Fibroblast of the conjunctiva (primary cell): ENCODE results near the gene LYL1.

Experiments
- DNase-seq: peaks from one replicate; pipeline ENCODE4 v3.0.0-alpha.2; 2010; ENCODE audit warnings: low read depth

Gene LYL1

GRCh38 chr19:13073263-13073662 is 29.4 kb downstream of the LYL1 start:
- DNase-seq: no peak

- DNase-seq: no peak
Measured at GRCh38 chr19:13072188-13072908, 30.3 kb downstream of the LYL1 start.

DNA sequence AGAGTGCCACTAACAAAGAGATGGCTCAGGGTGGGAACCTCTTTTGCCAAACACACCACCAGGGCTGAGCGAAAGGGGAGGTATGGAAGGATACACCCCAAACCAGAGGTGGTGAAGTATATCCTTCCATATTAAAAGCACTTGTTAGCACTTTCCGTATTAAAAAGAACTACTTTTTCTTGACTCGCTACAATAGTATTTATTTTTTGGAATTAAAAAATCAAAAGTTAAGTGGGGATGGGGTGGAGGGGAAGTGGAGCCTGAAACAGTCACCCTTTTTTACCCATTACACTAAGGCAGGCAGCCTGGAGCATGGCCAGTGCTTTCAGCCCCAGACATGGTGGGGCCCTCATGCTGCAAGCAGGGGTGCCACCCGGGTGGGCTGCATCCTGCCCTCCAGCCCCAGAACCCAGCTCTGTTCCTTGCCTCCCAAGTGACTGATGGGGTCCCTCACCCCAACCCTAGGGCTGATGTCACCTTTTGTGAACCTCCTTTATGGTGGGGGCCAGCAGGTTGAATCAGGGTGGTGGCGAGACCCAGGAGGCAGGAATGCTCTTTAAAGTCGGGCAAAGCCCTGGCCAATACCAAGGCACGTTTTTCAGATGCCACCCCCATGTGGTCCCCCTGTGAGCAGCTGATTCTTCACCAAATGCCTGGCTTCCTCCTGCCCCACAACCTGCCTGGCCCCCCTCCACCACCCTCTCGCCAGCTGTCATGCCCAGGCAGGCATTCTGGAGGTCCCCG is 31.0 kb downstream of the LYL1 start:
- DNase-seq: no peak

DNA sequence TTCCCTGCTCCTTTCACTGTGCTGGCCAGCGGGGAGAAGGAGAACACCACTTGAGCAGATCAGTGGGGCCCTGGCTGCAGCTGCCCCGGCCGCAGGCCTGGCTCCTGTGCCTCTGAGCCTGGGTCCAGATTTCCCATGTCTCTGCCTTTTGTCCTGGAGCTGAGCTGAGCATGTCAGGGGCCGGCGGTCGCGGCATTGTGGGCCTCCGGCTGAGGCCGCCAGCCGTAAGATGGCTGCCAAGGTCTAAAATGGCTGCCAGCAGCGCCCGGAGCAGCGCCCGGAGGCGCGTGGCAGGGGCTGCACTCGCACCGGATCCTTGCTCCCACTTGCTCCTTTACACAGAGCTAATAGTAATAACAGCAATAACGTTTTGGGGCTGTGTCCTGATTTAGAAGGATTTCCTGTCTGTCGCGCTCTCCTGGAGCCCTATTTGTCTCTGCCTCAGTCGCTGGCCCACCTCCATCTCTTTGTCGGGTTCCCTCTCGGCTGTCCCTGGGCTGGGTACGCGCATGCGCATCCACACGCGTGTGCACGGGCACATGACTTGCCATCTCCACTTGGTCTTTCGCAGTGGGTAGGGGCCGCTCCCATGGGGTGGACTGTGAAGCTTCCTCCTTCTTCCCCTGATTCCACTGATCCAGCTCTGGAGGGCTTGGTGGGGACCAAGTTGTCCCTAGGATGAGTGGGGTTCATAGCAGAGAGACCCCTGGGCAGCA is 32.1 kb downstream of the LYL1 start:
- DNase-seq: no peak

DNA sequence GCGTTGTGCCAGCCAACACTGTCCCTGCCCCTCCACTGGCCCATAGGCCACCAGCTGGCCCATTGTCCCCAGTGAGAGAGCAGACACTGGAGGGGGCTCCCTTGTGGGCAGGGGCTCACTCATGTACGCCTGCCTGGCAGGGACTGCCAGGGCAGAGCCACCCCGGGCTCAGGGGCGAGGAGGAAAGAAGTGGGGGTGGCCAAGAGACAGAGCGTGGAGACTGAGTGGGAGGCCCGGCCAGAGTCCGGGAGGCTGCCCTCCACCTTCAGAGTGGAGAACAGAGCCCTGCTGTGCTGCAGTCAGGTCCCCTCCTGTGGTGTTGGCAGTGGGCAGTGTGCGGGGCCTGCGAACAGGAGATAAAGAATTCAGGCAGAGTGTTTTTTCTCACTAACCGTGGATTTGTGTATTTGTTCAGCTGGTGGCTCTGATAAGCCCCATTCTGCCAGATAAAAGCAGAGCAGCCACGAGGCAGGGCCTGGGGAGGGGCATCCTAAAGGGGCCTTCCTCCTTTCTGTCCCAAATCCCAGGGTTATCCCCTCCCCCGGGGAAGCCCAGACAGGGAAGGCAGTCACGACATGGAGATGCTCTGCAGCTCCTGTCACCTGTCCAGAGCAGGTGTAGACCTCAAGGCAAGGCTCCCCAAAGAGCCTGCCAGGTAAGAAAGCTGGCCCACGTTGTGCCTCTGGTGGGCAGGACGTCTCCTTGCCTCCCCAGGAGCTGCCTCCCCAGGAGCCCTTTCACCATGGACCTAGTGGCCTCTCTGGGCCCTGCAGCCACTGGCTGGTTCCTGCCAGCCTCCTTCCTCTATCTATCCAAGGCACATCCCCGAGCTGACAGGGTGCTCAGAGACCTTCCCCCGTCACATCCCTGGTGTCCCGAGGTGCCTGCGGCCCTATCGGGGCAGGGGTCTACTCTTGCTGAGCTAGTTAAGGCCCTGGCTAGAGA is 33.0 kb downstream of the LYL1 start:
- no peak for DNase-seq

DNA sequence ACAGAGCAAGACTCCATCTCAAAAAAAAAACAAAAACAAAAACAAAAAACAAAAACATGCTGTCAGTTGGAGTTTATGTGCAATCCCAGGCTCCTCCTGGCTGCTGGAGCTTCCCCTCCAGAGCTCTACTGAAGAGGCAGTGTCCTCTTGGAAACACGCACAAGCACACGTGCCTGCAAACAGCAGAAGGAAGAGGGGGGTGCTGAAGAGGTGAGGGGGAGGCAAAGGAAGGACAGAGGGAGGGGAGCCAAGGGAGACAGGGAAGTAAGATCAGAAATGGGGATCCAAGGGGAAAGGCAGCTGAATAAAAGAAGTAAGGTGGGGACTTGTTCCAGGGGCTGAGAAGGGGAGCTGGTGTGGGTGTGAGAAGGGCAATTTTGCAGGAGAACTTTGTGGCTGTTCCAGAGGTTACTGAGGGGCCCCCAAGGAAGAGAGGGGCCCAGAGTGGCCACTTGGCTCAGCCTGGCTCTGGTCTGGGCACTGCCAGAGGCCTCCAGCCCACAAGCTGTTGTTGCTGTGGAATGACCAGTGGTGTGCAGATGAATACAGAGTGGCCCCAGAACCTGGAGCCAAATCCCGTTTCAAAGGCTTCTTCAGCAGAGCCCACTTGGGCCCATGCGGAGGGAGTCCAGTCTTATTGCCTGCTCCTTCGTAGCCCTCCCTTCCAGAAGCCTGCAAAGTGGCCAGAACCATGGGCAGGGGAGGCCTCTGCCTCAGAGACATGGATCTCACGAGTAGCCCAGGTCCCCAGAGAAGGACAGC is 34.4 kb downstream of the LYL1 start:
- DNase-seq: no peak

GRCh38 chr19:13066933-13067807 is 35.5 kb downstream of the LYL1 start:
- no peak for DNase-seq

- DNase-seq: no peak
Measured at GRCh38 chr19:13066226-13066625, 36.4 kb downstream of the LYL1 start.

DNA sequence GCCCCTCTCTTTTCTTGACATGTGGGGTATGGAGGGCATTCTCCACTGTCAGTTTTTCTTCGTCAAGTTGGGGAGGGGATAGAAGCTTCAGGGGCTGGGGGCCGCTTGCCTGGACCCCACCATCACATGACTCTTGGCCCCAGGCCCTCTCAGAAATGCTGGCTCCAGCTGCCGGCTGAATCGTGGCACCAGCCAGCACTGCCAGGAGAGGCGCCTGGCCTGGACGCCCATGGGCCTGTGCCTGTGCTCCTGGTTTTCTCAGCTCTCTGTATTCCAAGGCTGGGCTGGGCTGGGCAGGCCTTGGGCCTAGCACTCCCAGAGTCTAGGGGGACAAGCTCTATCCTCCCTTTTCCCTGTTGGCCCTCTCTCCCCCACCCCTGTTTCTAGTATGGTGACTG is 38.6 kb downstream of the LYL1 start:
- no peak for DNase-seq

DNA sequence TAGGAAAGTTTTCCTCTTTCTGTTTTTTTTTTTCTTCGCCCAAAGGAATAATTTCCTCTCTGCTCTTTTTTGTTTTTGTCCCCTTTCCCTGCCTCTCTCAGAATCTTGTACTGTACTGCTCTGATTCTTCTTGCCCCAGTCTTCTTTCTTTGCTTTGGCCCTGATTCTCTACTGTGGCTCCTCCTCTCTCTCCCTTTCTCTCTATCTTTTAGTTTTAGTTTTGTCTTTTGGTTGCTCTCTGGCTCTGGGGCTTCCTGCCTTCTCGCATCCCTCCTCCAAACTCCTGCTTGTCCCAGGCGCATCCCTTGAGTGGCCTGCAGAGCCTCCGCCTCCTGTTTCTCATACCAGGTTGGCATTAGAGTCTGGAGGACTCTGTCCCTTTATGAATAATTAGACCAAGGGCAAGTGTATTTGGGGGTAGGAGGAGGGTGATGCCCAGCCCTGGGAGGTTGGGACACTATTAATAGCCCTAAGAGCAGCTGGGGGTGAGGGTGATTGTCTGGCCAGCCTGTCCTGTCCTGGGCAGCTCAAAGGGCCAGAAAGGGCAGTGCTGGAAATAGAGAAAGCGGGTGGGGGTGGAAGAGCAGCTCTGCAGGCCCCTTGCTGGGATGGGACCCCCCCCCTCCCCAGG is 39.1 kb downstream of the LYL1 start:
- DNase-seq: no peak

DNA sequence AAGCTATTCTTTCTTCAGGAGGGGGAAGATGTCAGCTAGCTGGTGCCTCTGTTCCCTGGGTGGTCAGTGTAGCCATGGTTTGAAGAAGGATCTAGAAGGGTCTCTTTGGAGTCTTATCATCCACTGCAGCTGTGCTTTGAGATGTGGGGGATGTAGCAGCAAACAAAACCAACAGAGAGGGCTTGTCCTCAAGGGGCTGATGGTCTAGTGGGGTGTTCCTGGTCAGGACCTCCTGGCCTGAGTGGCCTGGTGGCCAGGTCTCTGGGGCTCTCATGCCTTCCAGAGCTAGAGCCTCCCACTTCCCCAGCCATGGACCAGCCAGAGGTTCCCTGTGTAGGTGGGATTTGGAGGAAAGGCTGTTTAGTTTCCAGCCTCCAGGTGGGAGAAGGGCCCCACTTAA is 40.3 kb downstream of the LYL1 start:
- DNase-seq: no peak

DNA sequence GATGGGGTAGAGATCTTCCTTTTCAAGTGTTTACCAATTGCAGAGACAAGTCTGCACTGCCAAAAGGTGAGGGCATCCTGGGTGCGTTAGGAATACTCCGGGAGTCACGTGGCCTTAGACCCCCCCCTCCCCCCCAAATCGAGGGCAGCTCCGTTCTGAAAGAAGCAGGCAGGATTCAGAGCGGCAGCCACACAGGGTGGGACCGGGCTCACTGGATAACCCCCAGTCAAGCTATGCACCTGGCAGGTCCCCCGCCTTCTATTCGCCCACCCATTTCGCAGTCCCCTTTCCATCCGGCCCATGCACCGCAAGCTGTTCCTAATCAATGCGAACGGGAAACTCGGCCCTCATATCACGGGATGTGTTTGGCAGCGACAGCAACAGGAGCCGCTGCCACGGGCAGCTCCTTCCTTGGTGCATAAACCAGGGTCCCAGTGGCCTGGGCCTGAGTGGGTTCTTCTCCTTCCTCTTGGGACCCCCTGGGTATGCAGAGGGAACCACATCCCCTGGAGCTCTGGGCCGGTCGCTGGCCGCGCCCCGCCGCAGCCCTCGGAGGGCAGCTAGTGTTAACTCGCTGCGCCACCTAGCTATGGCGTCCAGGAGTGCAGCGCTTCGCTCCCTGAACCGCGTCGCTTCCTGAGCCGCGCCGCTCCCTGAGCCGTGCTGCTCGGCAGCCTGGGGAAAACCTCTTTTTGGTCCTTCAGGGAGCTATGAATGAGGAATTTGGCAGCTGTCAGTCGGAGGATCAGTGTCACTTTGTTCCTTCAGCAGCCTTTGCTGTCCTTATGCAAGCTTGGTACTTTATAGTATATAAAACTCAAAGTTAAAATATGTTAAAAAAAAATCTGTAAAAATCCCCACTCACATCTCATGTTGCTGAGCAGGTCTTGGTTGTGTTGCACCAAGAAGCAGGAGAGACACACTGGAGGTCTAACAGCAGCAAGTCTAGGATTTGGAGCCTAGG is 41.4 kb downstream of the LYL1 start:
- peak; percentile 55 for DNase-seq

DNA sequence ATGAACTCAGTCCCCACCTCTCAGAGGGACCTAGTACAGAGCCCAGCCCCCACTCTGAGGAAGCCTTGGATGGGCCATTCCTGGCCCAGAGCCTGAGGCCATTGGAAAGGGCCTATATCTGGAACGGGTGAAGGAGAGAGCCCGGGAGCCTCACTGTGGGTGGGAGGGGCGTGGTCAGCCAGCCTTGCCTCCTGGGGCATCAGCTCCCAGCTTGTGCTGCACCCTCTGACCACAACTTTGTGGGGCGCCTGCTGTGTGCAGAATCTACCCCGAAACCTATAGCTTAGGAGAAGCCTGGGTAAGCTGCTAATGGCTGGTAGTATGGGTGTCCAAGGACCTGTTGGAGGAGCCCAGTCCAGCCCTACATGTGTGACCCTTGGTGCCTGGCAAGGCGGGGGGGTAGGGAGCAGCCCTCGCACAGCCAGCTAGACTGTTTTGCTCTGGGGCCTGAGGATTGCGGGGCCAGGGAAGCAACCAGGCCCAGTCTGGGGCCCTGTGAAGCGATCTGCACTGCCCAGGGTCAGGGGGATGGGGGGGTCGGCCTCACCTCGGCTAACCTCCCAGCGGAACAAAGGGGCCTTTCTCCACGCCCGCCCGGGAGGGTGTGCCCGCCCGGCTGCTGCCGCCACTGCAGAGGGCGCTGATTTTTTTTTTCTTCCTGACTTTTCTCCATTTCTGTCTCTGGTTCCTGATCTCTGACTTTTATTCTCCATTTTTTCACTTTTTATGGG is 42.3 kb downstream of the LYL1 start:
- no peak for DNase-seq

DNA sequence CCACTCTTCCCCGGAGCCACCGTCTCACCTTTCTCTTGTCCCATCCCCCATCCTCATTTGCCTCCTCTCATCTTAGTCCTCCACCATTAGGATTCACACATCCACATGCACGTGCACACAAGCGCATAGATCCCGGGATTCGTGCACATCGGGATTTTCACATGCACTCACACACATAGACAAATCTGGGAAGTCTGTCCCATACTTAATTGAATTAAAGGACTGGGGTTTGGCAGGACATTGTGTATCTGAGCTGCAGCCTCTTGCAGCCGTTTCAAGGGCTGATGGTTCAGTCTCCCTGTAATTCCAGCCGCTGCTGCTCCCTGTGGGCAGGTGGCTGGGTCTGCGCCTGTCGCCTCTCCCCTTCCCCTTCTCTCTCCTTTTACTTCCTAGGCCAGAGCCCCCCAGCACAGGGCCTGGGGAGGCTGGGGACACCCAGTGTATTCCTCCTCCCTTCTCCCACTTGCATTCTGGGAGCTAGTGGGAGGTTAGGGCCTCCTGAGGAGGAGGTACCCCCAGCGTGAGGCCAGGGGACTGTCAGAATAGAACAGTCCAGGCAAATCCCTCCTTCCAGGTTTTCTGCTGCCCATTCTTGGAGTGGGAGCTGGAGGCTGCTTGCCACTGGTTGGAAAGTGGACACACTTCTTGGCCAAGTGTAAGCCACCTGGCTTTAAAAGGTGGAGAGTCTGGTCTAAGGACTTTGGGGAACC is 43.6 kb downstream of the LYL1 start:
- no peak for DNase-seq

DNA sequence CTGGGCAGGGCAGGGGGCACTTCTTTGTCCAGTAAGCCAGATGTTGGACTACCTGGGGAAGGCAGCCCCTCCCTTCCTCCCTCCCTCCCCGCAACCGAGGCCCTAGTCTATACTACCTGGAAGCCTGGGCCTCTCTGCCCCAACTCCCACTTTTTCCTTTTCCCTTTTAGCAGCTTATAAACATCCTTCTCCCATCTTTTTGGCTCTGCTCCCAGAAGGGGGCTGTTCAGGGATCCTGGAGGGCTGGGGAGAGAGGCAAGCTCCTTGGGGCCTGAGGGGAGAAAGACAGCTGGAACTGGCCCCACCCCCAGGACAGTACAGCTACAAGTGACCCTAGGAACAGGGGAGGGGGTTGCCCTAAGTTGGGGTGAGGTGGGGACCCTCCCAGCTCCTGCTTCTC is 44.9 kb downstream of the LYL1 start:
- no peak for DNase-seq

DNA sequence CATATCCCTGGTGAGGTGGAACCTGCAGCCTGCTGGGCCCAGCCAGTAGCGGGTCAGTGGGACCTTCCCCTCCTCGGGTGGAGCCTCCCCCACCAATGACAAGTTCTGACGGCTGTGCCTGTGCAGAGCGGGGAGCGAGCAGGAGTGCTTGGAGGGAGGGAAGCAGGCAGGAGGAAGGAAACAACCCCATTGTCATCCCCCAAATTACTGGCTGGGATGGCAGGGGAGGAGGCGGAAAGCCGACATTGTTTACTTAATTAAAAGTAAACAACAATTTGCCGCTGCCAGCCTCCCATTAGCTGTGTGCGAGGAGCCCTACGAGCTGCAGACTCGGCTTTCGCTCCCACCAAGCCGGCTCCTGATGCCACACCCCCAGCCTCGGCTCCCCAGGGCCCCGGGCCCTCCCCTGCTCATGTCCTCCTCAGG is 45.5 kb downstream of the LYL1 start:
- DNase-seq: no peak

- DNase-seq: peak; percentile 61
Measured at GRCh38 chr19:13056052-13056660, 46.5 kb downstream of the LYL1 start.
